ENCODE measurements around the gene SULT1C4. TPM values are rescaled to one million over a fixed set of nuclear protein-coding genes. Genes with fewer than 3 reads are reported as not detected.

SULT1C4 gene
- polyA plus RNA-seq, 3 donors = 0.05 TPM; not detected in 2

DNA sequence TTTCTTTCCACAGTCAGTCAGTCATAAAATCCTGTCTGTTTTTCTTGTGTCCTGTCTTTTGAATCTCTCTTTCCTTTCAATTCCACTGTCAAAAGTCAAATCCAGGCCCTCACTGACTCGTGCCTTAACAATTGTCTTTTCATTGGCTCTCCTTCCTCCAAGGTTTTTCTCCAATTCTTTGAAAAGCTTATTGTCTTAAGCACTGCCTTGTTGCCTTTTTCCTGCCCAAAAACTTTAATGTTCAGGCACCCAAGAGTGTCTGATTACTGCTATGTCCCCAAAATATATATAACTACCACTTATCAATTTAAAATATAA is 13.9 kb upstream of the SULT1C4 start:
- H3K4me3 Mint-ChIP-seq = no peak overlapping the region
- H3K9me3 ChIP-seq (replicated peaks in 1 of 2; ENCODE audit: control insufficient read depth in 1 of 2, insufficient read depth in 1 of 2, low read length in 2 of 2) = no peaks in the 10 kb centered on the region
- H4K20me1 ChIP-seq (ENCODE audit: insufficient read depth, low read length) = no peaks in the 10 kb centered on the region
- no peaks in the 10 kb centered on the region for H3K27me3 ChIP-seq (ENCODE audit: control insufficient read depth in 2 of 2, insufficient read depth in 2 of 2, low read length in 2 of 2)
- no peaks in the 10 kb centered on the region for H3K4me1 ChIP-seq (ENCODE audit: control insufficient read depth in 1 of 2, insufficient read depth in 2 of 2, low read length in 2 of 2)
- H3K27ac ChIP-seq (ENCODE audit: low read depth in 1 of 2, low read length in 2 of 2) = peak overlapping the region in 1 of 2 donors; percentile 9
- no peaks in the 10 kb centered on the region for H3K79me2 ChIP-seq (ENCODE audit: insufficient read depth, low read length)
- intact Hi-C loops (cut with micrococcal nuclease) = no loop called here
- TF ChIP-seq, protein P1, sequence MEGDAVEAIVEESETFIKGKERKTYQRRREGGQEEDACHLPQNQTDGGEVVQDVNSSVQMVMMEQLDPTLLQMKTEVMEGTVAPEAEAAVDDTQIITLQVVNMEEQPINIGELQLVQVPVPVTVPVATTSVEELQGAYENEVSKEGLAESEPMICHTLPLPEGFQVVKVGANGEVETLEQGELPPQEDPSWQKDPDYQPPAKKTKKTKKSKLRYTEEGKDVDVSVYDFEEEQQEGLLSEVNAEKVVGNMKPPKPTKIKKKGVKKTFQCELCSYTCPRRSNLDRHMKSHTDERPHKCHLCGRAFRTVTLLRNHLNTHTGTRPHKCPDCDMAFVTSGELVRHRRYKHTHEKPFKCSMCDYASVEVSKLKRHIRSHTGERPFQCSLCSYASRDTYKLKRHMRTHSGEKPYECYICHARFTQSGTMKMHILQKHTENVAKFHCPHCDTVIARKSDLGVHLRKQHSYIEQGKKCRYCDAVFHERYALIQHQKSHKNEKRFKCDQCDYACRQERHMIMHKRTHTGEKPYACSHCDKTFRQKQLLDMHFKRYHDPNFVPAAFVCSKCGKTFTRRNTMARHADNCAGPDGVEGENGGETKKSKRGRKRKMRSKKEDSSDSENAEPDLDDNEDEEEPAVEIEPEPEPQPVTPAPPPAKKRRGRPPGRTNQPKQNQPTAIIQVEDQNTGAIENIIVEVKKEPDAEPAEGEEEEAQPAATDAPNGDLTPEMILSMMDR (IDR thresholded peaks at IDR 0.05) = no peak
- H3K27me3 Mint-ChIP-seq (ENCODE audit: low read depth in 3 of 3) = peaks cover 0 to 3% (median 0%) of the 10 kb centered on the region in 3 donors
- no peak overlapping the region for H3K27ac Mint-ChIP-seq
- H3K9ac ChIP-seq (ENCODE audit: insufficient read depth, low read length, poor library complexity, severe bottlenecking) = no peak overlapping the region
- no CpG with 5 or more reads among the region's 1 CpG for WGBS (ENCODE audit: insufficient coverage)
- H2AFZ ChIP-seq (ENCODE audit: insufficient read depth, low read depth, low read length, poor library complexity, severe bottlenecking) = peak overlapping the region; percentile 42
- H3K4me1 Mint-ChIP-seq = peaks cover 15% of the 10 kb centered on the region
- no peaks in the 10 kb centered on the region for H3K36me3 Mint-ChIP-seq
- no peak for DNase-seq
- H3K4me3 ChIP-seq (replicated peaks in 1 of 3; ENCODE audit: low read depth in 2 of 3, low read length in 3 of 3) = no peak overlapping the region
- no peaks in the 10 kb centered on the region for H3K36me3 ChIP-seq (replicated peaks in 1 of 2; ENCODE audit: control insufficient read depth in 1 of 2, insufficient read depth in 2 of 2, low read length in 2 of 2)
- no peak overlapping the region for H3K4me2 ChIP-seq (replicated peaks; ENCODE audit: extremely low read depth, low read length, poor library complexity, severe bottlenecking)
- H3K9me3 Mint-ChIP-seq = peaks cover 0 to 6% (median 3%) of the 10 kb centered on the region in 7 donors

DNA sequence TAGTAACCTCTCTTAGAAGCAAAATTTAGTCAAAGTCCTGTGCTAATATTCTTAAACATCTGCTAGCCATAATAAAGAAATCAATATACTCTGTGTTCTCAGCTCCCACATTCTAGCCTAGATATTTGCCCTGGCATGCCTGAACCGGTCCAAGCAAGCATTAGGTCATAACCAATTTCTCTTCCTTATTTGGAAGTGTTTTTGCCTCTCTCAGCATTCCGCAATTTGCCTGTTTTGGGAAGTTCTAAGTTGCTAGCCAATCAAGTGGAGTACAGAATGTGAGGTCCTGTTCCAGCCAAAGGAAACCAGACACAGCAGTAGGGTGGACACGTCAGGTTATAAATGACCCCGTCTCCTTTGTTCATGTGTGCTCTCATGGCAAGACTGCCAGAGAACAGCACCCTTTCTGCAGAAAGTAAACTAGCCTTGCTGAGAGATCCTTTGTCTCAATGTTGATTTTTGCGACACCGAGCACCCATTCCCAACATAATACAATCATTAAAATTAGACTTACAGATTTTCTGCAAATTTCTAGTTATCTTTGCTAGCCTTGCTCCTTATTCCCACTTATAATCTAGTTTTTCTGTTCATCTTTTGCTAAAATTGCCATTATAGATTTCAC is 13.0 kb upstream of the SULT1C4 start:
- H3K4me3 ChIP-seq (replicated peaks in 1 of 3; ENCODE audit: low read depth in 2 of 3, low read length in 3 of 3) = no peak overlapping the region
- H2AFZ ChIP-seq (ENCODE audit: insufficient read depth, low read depth, low read length, poor library complexity, severe bottlenecking) = no peak overlapping the region
- no peaks in the 10 kb centered on the region for H3K27me3 ChIP-seq (ENCODE audit: control insufficient read depth in 2 of 2, insufficient read depth in 2 of 2, low read length in 2 of 2)
- no peaks in the 10 kb centered on the region for H3K4me1 ChIP-seq (ENCODE audit: control insufficient read depth in 1 of 2, insufficient read depth in 2 of 2, low read length in 2 of 2)
- Mint-ChIP-seq H3K27ac (no peak overlapping the region), H3K9me3 (peaks cover 0 to 6% (median 3%) of the 10 kb centered on the region in 7 donors), H3K27me3 (ENCODE audit: low read depth in 3 of 3) (peaks cover 0 to 3% (median 0%) of the 10 kb centered on the region in 3 donors), H3K4me3 (no peak overlapping the region), H3K4me1 (peaks cover 11% of the 10 kb centered on the region), H3K36me3 (no peaks in the 10 kb centered on the region)
- 98% methylated on average over 5 of the region's 6 CpGs for WGBS (ENCODE audit: insufficient coverage)
- H3K9ac ChIP-seq (ENCODE audit: insufficient read depth, low read length, poor library complexity, severe bottlenecking) = no peak overlapping the region
- TF ChIP-seq, protein P1 (IDR thresholded peaks at IDR 0.05) = no peak
- H4K20me1 ChIP-seq (ENCODE audit: insufficient read depth, low read length) = no peaks in the 10 kb centered on the region
- H3K4me2 ChIP-seq (replicated peaks; ENCODE audit: extremely low read depth, low read length, poor library complexity, severe bottlenecking) = no peak overlapping the region
- H3K9me3 ChIP-seq (replicated peaks in 1 of 2; ENCODE audit: control insufficient read depth in 1 of 2, insufficient read depth in 1 of 2, low read length in 2 of 2) = no peaks in the 10 kb centered on the region
- DNase-seq = no peak
- H3K27ac ChIP-seq (ENCODE audit: low read depth in 1 of 2, low read length in 2 of 2) = no peak overlapping the region
- no peaks in the 10 kb centered on the region for H3K79me2 ChIP-seq (ENCODE audit: insufficient read depth, low read length)
- intact Hi-C loops (cut with micrococcal nuclease) = no loop called here
- H3K36me3 ChIP-seq (replicated peaks in 1 of 2; ENCODE audit: control insufficient read depth in 1 of 2, insufficient read depth in 2 of 2, low read length in 2 of 2) = no peaks in the 10 kb centered on the region
